Measurements from ENCODE around the gene NELFCD. TPM values are rescaled to one million over a fixed set of nuclear protein-coding genes. Genes with fewer than 3 reads are reported as not detected.

The NELFCD gene
- polyA plus RNA-seq, 3 donors, result 49.0 to 74.8 (median 50.1) TPM

DNA sequence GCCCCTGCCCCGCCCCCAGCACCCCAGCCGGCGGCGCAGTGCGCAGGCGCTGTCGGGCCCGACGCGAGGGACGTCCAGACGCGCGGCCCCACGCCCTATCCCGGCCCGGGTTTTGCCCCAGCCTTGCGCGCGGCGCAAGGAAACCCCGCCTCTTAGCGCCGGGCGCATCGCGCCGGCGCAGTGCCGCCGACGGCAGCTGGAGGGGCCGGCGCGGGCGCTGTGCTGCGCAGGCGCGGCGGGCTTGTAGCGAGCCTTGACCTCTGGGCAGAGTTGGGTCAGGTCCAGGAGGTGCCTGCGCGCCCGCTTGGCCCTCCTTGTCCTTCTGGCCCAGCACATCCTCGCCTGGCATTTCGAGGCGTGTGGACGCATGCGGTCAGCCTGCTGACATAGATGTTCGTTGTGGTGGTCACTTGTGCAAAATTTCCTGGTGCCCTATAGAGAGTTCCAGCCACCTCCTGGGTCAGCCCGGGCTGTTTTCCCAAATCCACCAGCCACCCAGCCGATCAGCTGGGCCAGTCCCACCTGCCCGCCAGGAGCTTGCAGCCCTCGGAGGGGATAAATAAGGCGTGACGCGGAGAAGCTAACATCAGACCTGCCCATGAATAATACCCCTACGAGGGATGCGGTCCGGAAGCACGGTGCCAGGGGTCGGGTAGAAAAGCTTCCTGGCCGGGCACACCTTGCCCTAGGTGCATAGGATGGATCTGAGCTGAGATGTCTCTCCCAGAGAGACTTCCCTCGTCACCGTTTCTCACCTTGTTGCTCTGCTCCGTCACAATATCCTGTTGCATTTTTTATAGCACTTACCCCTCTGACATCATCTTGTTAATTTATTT is 62.0 kb downstream of the NELFCD start:
- intact Hi-C loops (cut with micrococcal nuclease), result loop anchor here in 1 of 2 donors (5.0 to 10.0 kb wide), 2 partner anchors 146 to 388 kb away; partner anchors contain the start of gene STX16
- H3K4me1 ChIP-seq (ENCODE audit: control insufficient read depth in 1 of 2, insufficient read depth in 2 of 2, low read length in 2 of 2), result peaks cover 21 to 35% of the 10 kb centered on the region in 2 donors
- 13% methylated on average over 58 of the region's 66 CpGs for WGBS (ENCODE audit: insufficient coverage)
- peak overlapping the region; percentile 88 for H3K4me2 ChIP-seq (replicated peaks; ENCODE audit: extremely low read depth, low read length, poor library complexity, severe bottlenecking)
- no peaks in the 10 kb centered on the region for H3K9me3 ChIP-seq (replicated peaks in 1 of 2; ENCODE audit: control insufficient read depth in 1 of 2, insufficient read depth in 1 of 2, low read length in 2 of 2)
- H3K27ac ChIP-seq (ENCODE audit: low read depth in 1 of 2, low read length in 2 of 2), result peak overlapping the region; percentile 44 to 90
- H3K9ac ChIP-seq (ENCODE audit: insufficient read depth, low read length, poor library complexity, severe bottlenecking), result peak overlapping the region; percentile 86
- peak overlapping the region; percentile 76 for H2AFZ ChIP-seq (ENCODE audit: insufficient read depth, low read depth, low read length, poor library complexity, severe bottlenecking)
- no peaks in the 10 kb centered on the region for H3K27me3 ChIP-seq (ENCODE audit: control insufficient read depth in 2 of 2, insufficient read depth in 2 of 2, low read length in 2 of 2)
- no peaks in the 10 kb centered on the region for H3K9me3 Mint-ChIP-seq
- peaks cover 40% of the 10 kb centered on the region for H3K4me1 Mint-ChIP-seq
- H3K36me3 Mint-ChIP-seq, result peaks cover 14 to 18% of the 10 kb centered on the region in 2 donors
- peaks cover 47% of the 10 kb centered on the region for H3K79me2 ChIP-seq (ENCODE audit: insufficient read depth, low read length)
- peak overlapping the region; percentile 76 to 92 (median 79) for H3K4me3 ChIP-seq (replicated peaks in 1 of 3; ENCODE audit: low read depth in 2 of 3, low read length in 3 of 3)
- peak; percentile 91 to 94 (median 91) for DNase-seq
- H4K20me1 ChIP-seq (ENCODE audit: insufficient read depth, low read length), result peaks cover 34% of the 10 kb centered on the region
- H3K4me3 Mint-ChIP-seq, result peak overlapping the region; percentile 85 to 91
- peak overlapping the region; percentile 86 to 96 (median 92) for H3K27ac Mint-ChIP-seq
- peaks cover 4 to 17% of the 10 kb centered on the region in 2 donors for H3K36me3 ChIP-seq (replicated peaks in 1 of 2; ENCODE audit: control insufficient read depth in 1 of 2, insufficient read depth in 2 of 2, low read length in 2 of 2)
- H3K27me3 Mint-ChIP-seq (ENCODE audit: low read depth in 3 of 3), result peaks cover 0 to 2% (median 2%) of the 10 kb centered on the region in 3 donors
- no peak for TF ChIP-seq CTCF (IDR thresholded peaks at IDR 0.05)

DNA sequence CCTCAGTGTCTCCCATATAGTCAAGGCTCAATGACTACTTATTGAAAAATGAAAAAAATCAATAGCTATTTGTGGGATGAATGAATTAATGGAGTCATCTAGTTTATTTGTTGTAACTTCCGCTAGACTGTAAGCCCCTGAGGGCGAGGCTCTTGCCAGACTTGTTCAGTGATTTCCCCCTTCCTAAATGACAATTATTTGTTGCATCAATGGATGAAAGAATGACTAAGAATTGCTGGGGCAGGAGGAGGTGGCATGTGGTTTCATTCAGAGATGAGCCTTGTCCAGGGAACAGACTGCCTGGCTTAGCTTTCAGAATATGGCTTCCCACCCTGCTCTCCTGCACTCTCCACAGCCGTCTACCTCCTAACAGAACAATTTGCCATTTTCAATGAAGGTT is 62.6 kb downstream of the NELFCD start:
- H2AFZ ChIP-seq (ENCODE audit: insufficient read depth, low read depth, low read length, poor library complexity, severe bottlenecking), result peak overlapping the region; percentile 76
- peak overlapping the region in 2 of 7 donors; percentile 72 to 85 for H3K27ac Mint-ChIP-seq
- peaks cover 40% of the 10 kb centered on the region for H3K79me2 ChIP-seq (ENCODE audit: insufficient read depth, low read length)
- H4K20me1 ChIP-seq (ENCODE audit: insufficient read depth, low read length), result peaks cover 28% of the 10 kb centered on the region
- no peak for TF ChIP-seq CTCF (IDR thresholded peaks at IDR 0.05)
- H3K9ac ChIP-seq (ENCODE audit: insufficient read depth, low read length, poor library complexity, severe bottlenecking), result no peak overlapping the region
- peaks cover 12 to 14% of the 10 kb centered on the region in 2 donors for H3K36me3 Mint-ChIP-seq
- no peaks in the 10 kb centered on the region for H3K9me3 ChIP-seq (replicated peaks in 1 of 2; ENCODE audit: control insufficient read depth in 1 of 2, insufficient read depth in 1 of 2, low read length in 2 of 2)
- H3K4me3 ChIP-seq (replicated peaks in 1 of 3; ENCODE audit: low read depth in 2 of 3, low read length in 3 of 3), result no peak overlapping the region
- H3K27me3 Mint-ChIP-seq (ENCODE audit: low read depth in 3 of 3), result peaks cover 0 to 2% (median 2%) of the 10 kb centered on the region in 3 donors
- H3K9me3 Mint-ChIP-seq, result no peaks in the 10 kb centered on the region
- no peak overlapping the region for H3K4me2 ChIP-seq (replicated peaks; ENCODE audit: extremely low read depth, low read length, poor library complexity, severe bottlenecking)
- peak in 2 of 3 donors; percentile 4 to 31 for DNase-seq
- no peak overlapping the region for H3K27ac ChIP-seq (ENCODE audit: low read depth in 1 of 2, low read length in 2 of 2)
- no peaks in the 10 kb centered on the region for H3K27me3 ChIP-seq (ENCODE audit: control insufficient read depth in 2 of 2, insufficient read depth in 2 of 2, low read length in 2 of 2)
- whole genome bisulfite sequencing (ENCODE audit: insufficient coverage), result no CpG with 5 or more reads among the region's 3 CpGs
- H3K4me1 ChIP-seq (ENCODE audit: control insufficient read depth in 1 of 2, insufficient read depth in 2 of 2, low read length in 2 of 2), result peaks cover 21 to 35% of the 10 kb centered on the region in 2 donors
- peak overlapping the region; percentile 71 to 87 for H3K4me3 Mint-ChIP-seq
- H3K36me3 ChIP-seq (replicated peaks in 1 of 2; ENCODE audit: control insufficient read depth in 1 of 2, insufficient read depth in 2 of 2, low read length in 2 of 2), result peaks cover 0 to 12% of the 10 kb centered on the region in 2 donors
- H3K4me1 Mint-ChIP-seq, result peaks cover 43% of the 10 kb centered on the region
- intact Hi-C loops (cut with micrococcal nuclease), result loop anchor here in 1 of 2 donors (5.0 to 10.0 kb wide), 2 partner anchors 146 to 389 kb away; partner anchors contain the start of gene STX16
